Iris pigment epithelial cell (primary cell): Measurements from ENCODE around the gene FCN3.
"Not testable (repeated sequence)": the region's sequence is repeated elsewhere in the genome, so short reads cannot be mapped to it uniquely, and the experiment has no call there.

Experiments used
- DNase-seq: peaks from one replicate; pipeline ENCODE4 v3.0.0-alpha.2; 2011; ENCODE audit warnings: low read depth

Gene FCN3

GRCh38 chr1:27399251-27400025, 24.8 kb upstream of the FCN3 start:
- no peak for DNase-seq

- no peak for DNase-seq
Measured at GRCh38 chr1:27398405-27399149, 24.0 kb upstream of the FCN3 start.

GRCh38 chr1:27397749-27398148, 23.1 kb upstream of the FCN3 start:
- DNase-seq, result no peak

- no peak for DNase-seq
Measured at GRCh38 chr1:27397110-27397509, 22.5 kb upstream of the FCN3 start.

GRCh38 chr1:27395441-27396195, 21.0 kb upstream of the FCN3 start:
- DNase-seq, result peak; percentile 41

GRCh38 chr1:27394925-27395324, 20.3 kb upstream of the FCN3 start:
- DNase-seq, result no peak

- no peak for DNase-seq
Measured at GRCh38 chr1:27394282-27394658, 19.6 kb upstream of the FCN3 start.

- DNase-seq, result no peak
Measured at GRCh38 chr1:27393641-27394281, 19.1 kb upstream of the FCN3 start.

- DNase-seq, result no peak
Measured at GRCh38 chr1:27392778-27393635, 18.4 kb upstream of the FCN3 start.

- DNase-seq, result peak; percentile 88
Measured at GRCh38 chr1:27392096-27392777, 17.6 kb upstream of the FCN3 start, which contains the start of gene GPR3. GPR3 (plus strand) TSS chr1:27392622; CDS start chr1:27393799, 1,177 bp downstream.

- peak; percentile 68 for DNase-seq
Measured at GRCh38 chr1:27391511-27392095, 17.0 kb upstream of the FCN3 start.

- DNase-seq, result no peak
Measured at GRCh38 chr1:27388337-27389005, 13.8 kb upstream of the FCN3 start.

GRCh38 chr1:27384797-27385196, 10.2 kb upstream of the FCN3 start:
- not testable (repeated sequence) for DNase-seq

GRCh38 chr1:27383661-27384060, 9.0 kb upstream of the FCN3 start:
- no peak for DNase-seq

- no peak for DNase-seq
Measured at GRCh38 chr1:27383039-27383605, 8.5 kb upstream of the FCN3 start, which contains the start of gene CD164L2. CD164L2 (minus strand) TSS chr1:27383333; CDS start chr1:27383239, 94 bp downstream.

GRCh38 chr1:27381969-27382762, 7.5 kb upstream of the FCN3 start:
- DNase-seq, result no peak

- no peak for DNase-seq
Measured at GRCh38 chr1:27380766-27381733, 6.4 kb upstream of the FCN3 start.
